Raji (cell line): ENCODE measurements around the gene INSYN2B.

ENCODE experiments used
- POLR2A ChIP-seq: IDR thresholded peaks from 2 replicates; pipeline ENCODE4 v1.6.1; 2011; ENCODE audit warnings: low read depth, low read length, control low read depth; ENCODE audit not compliant: insufficient read depth

The INSYN2B gene

GRCh38 chr5:169895926-169896325 is 84.4 kb downstream of the INSYN2B start:
- no peak for TF ChIP-seq POLR2A

GRCh38 chr5:169893571-169893970 is 86.7 kb downstream of the INSYN2B start:
- no peak for TF ChIP-seq POLR2A

- no peak for TF ChIP-seq POLR2A
These were observed 87.3 kb downstream of the INSYN2B start for GRCh38 chr5:169893010-169893409.

GRCh38 chr5:169889572-169889971 is 90.7 kb downstream of the INSYN2B start:
- TF ChIP-seq POLR2A = no peak

- no peak for TF ChIP-seq POLR2A
These were observed 93.6 kb downstream of the INSYN2B start for GRCh38 chr5:169886677-169887076.

GRCh38 chr5:169886033-169886432 is 94.3 kb downstream of the INSYN2B start:
- TF ChIP-seq POLR2A = no peak

GRCh38 chr5:169881702-169882303 is 98.5 kb downstream of the INSYN2B start:
- TF ChIP-seq POLR2A = no peak

GRCh38 chr5:169880785-169881184 is 99.5 kb downstream of the INSYN2B start:
- TF ChIP-seq POLR2A = no peak

- TF ChIP-seq POLR2A = no peak
These were observed 100.2 kb downstream of the INSYN2B start for GRCh38 chr5:169880012-169880663.

GRCh38 chr5:169876386-169876785 is 103.9 kb downstream of the INSYN2B start:
- no peak for TF ChIP-seq POLR2A

- TF ChIP-seq POLR2A = no peak
These were observed 104.6 kb downstream of the INSYN2B start for GRCh38 chr5:169875731-169876130.

GRCh38 chr5:169875091-169875728 is 105.1 kb downstream of the INSYN2B start:
- TF ChIP-seq POLR2A = no peak

- TF ChIP-seq POLR2A = no peak
These were observed 105.7 kb downstream of the INSYN2B start for GRCh38 chr5:169874621-169875020.

- TF ChIP-seq POLR2A = no peak
These were observed 106.7 kb downstream of the INSYN2B start for GRCh38 chr5:169873642-169874041.

- no peak for TF ChIP-seq POLR2A
These were observed 108.3 kb downstream of the INSYN2B start for GRCh38 chr5:169871826-169872490.

- TF ChIP-seq POLR2A = no peak
These were observed 110.1 kb downstream of the INSYN2B start for GRCh38 chr5:169870211-169870610.
